ENCODE results near the gene ANO4.

The ANO4 gene

GRCh38 chr12:101097829-101098580 lies 303.4 kb downstream of the ANO4 start:
- no peak for DNase-seq (ENCODE audit: extremely low read depth, low read depth)
- TF ChIP-seq, protein P1, sequence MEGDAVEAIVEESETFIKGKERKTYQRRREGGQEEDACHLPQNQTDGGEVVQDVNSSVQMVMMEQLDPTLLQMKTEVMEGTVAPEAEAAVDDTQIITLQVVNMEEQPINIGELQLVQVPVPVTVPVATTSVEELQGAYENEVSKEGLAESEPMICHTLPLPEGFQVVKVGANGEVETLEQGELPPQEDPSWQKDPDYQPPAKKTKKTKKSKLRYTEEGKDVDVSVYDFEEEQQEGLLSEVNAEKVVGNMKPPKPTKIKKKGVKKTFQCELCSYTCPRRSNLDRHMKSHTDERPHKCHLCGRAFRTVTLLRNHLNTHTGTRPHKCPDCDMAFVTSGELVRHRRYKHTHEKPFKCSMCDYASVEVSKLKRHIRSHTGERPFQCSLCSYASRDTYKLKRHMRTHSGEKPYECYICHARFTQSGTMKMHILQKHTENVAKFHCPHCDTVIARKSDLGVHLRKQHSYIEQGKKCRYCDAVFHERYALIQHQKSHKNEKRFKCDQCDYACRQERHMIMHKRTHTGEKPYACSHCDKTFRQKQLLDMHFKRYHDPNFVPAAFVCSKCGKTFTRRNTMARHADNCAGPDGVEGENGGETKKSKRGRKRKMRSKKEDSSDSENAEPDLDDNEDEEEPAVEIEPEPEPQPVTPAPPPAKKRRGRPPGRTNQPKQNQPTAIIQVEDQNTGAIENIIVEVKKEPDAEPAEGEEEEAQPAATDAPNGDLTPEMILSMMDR (IDR thresholded peaks at IDR 0.05; ENCODE audit: low read depth, low read length): no peak

GRCh38 chr12:101107032-101107763 lies 312.6 kb downstream of the ANO4 start:
- TF ChIP-seq, protein P1 (IDR thresholded peaks at IDR 0.05; ENCODE audit: low read depth, low read length): no peak
- no peak for DNase-seq (ENCODE audit: extremely low read depth, low read depth)

DNA sequence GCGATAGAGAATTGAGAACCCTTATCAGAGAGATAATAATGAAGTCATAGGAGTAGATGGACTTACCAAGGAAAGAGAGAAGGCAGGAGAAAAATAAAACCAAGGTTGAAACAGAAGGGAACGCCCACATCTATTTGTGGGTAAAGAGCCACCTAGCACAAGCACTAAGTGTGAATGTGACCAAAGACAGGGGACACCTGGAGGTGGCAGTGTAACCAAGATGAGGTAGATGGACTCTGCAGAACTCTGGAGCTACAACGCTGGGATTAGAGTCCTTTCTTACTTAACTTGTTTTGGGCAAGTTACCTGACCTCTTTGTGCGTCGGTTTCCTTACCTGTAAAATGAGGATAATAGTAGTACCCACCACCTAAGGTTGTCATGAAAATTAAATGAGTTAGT lies 313.6 kb downstream of the ANO4 start:
- no peak for DNase-seq (ENCODE audit: extremely low read depth, low read depth)

DNA sequence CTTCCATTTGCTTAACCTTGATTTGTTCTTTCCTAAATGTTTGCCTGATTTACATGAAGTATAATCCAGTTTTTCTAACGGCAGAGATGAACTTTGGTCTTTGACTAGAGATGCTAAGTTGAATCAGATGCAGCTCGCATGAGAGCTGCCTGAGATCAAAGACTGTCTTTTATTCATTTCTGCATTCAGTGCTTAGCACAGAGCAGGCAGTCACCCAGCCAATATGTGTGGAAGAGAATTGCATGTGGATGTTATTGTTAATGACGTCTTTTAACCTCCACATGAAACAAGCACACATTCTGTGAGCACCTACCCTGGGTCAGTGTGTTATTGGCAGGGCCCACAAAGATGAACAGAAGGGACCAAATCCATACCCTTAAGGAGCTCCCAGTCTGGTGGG lies 316.3 kb downstream of the ANO4 start:
- TF ChIP-seq, protein P1 (IDR thresholded peaks at IDR 0.05; ENCODE audit: low read depth, low read length): no peak
- DNase-seq (ENCODE audit: extremely low read depth, low read depth): no peak

More for the DNA sequence above, 313.6 kb downstream of the ANO4 start:
- TF ChIP-seq, protein P1 (IDR thresholded peaks at IDR 0.05; ENCODE audit: low read depth, low read length): no peak

GRCh38 chr12:101111441-101111840 lies 316.9 kb downstream of the ANO4 start:
- TF ChIP-seq, protein P1 (IDR thresholded peaks at IDR 0.05; ENCODE audit: low read depth, low read length): no peak
- no peak for DNase-seq (ENCODE audit: extremely low read depth, low read depth)

- no peak for DNase-seq (ENCODE audit: extremely low read depth, low read depth)
- TF ChIP-seq, protein P1 (IDR thresholded peaks at IDR 0.05; ENCODE audit: low read depth, low read length): no peak
Observed at GRCh38 chr12:101115326-101115725, 320.8 kb downstream of the ANO4 start.

- DNase-seq (ENCODE audit: extremely low read depth, low read depth): no peak
Observed at GRCh38 chr12:101116911-101117310, 322.3 kb downstream of the ANO4 start.

More at GRCh38 chr12:101116911-101117310, 322.3 kb downstream of the ANO4 start:
- TF ChIP-seq, protein P1 (IDR thresholded peaks at IDR 0.05; ENCODE audit: low read depth, low read length): no peak

Measured in AG09319 (cell line).